HG02642 (cell line): ENCODE data around the gene IPO13.

Experiments
- ATAC-seq: cut with Tn5 transposase; IDR thresholded peaks from one replicate; pipeline ENCODE4 v1.9.1; 2021; ENCODE audit warnings: mild to moderate bottlenecking; ENCODE audit not compliant: unreplicated experiment, poor library complexity

IPO13 gene, protein sequence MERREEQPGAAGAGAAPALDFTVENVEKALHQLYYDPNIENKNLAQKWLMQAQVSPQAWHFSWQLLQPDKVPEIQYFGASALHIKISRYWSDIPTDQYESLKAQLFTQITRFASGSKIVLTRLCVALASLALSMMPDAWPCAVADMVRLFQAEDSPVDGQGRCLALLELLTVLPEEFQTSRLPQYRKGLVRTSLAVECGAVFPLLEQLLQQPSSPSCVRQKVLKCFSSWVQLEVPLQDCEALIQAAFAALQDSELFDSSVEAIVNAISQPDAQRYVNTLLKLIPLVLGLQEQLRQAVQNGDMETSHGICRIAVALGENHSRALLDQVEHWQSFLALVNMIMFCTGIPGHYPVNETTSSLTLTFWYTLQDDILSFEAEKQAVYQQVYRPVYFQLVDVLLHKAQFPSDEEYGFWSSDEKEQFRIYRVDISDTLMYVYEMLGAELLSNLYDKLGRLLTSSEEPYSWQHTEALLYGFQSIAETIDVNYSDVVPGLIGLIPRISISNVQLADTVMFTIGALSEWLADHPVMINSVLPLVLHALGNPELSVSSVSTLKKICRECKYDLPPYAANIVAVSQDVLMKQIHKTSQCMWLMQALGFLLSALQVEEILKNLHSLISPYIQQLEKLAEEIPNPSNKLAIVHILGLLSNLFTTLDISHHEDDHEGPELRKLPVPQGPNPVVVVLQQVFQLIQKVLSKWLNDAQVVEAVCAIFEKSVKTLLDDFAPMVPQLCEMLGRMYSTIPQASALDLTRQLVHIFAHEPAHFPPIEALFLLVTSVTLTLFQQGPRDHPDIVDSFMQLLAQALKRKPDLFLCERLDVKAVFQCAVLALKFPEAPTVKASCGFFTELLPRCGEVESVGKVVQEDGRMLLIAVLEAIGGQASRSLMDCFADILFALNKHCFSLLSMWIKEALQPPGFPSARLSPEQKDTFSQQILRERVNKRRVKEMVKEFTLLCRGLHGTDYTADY

DNA sequence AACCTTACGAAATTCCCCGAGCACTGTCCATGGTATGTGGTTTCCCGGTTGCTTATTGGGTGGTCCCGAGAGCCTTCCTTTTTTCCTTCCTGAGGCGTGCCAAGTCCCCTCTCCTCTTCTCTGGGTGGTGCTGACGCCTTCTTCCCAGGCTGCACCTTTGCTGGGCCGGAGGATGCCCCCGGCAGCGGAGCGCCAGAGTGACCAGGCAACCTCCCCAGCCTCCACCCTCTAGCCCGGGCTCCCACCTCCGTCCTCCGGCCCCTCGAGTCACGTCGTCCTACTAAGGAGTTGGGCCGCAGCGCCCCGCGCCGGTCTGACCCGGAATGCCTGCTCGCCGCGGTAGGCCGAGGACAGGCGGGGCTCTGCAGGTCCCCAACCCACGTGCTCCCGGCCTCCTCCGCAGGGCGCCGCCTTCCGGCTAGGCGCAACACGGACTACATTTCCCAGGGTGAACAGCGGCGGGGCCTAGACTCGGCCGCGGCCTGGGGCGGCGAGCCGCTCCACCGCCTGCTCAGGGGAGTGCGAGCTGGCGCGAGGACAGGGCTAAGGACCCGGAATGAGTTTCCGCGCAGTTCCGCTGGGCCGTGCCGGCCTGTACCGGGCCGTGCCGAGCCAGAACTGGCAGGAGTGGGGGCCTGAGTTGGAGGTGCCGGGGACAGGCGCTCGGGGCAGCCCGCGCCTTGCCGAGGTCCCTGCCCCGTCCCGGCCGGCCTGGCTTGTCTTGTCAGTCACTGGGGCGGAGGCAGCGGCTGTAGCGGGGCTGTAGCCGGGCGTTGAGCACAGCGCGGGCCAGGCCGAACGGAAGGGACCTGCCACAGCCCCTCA lies at the start of gene IPO13:
Gene IPO13, plus strand, starts transcription at position 715 of the 825 bp plus-strand sequence. CDS start 651 bp downstream, outside the sequence.
- ATAC-seq: peak; percentile 92

GRCh38 chr1:43898981-43899380 lies 47.8 kb upstream of the IPO13 start:
- ATAC-seq: no peak

DNA sequence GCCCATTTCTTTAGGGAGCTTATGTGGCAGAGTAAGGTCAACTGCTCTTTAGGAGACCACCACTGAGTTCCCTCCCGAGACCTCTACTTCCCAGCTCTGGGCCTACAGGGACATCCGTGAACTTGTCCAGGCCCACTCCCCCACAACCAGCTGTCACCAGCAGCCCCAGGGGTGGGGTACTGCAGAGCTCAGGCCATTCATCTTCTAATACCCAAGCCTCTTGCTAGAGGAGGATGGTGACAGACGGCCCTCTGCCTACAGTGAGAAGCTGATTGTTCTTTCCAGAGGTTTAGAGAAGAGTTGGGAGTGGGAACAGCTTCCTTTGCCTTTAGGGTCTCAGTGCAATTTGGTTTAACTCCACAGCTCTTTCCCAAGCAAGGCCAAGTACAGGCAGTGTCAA lies 46.4 kb upstream of the IPO13 start:
- no peak for ATAC-seq

- ATAC-seq: no peak
Measured at GRCh38 chr1:43901196-43901961, 45.4 kb upstream of the IPO13 start.

DNA sequence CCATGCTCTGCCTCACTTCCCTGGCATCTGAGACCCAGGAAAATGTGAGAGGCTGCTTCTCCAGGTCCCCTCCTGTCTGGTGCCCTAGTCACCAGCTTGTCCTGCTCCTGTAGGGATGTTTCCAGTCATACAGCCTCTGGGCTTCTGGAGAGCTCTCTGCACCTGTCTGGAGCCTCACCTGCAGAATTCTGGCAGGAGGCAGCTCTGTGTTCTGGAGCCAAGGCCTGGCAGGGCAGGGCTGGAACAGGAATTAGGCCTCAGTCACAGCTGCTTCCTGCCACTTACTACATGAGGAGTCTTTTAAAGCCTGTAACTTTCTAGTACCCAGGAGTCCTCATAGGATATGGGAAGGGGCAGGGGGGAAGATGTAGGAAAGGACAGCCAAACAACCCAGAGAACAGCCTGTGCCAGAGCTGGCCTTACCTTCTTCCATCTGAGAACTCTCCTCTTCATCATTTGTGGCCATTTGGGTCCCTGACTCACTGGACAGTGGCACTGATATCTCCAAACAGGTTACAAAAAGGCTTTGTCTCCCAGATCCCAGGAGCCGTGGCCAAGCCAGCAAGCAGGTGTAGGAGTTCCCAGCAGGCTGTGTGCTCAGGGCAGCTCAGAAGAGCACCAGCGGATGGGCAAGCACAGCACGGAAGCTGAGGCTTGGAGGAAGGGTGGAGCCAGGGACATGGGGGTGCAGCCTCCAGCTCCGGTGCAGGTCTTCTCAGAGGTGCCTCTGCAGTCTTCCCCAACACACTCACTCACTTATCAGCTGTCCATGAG lies 44.5 kb upstream of the IPO13 start:
- no peak for ATAC-seq

DNA sequence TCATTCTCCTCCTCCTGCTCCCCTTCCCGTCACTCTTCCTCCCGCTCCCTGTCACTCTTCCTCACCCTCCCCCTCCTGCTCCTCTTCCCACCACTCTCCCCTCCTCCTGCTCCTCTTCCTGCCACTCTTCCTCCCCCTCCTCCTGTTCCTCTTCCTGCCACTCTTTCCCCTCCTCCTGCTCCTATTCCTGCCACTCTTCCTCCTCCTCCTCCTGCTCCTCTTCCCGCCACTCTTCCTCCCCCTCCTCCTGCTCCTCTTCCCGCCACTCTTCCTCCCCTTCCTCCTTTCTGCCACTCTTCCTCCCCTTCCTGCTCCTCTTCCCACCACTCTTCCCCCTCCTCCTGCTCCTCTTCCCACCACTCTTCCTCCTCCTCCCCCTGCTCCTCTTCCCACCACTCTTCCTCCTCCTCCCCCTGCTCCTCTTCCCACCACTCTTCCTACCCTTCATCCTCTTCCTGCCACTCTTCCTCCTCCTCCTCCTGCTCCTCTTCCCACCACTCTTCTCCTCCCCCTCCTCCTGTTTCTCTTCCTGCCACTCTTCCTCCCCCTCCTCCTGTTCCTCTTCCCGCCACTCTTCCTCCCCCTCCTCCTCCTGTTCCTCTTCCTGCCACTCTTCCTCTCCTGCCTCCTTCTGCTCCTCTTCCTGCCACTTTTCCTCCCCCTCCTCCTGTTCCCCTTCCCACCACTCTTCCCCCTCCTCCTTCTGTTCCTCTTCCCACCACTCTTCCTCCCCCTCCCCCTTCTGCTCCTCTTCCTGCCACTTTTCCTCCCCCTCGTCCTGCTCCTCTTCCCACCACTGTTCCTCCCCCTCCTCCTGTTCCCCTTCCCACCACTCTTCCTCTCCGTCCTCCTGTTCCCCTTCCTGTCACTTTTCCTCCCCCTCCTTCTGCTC lies 41.8 kb upstream of the IPO13 start:
- no peak for ATAC-seq

- no peak for ATAC-seq
Measured at GRCh38 chr1:43908226-43908625, 38.5 kb upstream of the IPO13 start.

DNA sequence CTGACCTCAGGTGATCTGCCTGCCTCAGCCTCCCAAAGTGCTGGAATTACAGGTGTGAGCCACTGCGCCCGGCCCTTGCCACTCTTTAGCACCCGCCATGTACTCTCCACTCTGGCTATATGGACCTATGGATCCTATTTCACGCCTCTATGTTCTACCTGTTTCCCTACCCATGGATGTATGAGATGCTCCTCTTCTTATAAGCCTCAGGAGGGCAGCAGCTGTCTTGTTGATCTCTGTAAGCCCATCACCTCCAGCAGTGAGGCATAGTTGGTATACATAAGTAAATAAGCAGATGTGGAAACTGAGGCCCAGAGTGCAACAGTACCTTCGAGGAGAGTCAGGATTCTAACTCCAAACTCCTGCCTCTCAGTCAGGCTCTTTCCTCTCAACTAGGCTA lies 37.9 kb upstream of the IPO13 start:
- no peak for ATAC-seq

DNA sequence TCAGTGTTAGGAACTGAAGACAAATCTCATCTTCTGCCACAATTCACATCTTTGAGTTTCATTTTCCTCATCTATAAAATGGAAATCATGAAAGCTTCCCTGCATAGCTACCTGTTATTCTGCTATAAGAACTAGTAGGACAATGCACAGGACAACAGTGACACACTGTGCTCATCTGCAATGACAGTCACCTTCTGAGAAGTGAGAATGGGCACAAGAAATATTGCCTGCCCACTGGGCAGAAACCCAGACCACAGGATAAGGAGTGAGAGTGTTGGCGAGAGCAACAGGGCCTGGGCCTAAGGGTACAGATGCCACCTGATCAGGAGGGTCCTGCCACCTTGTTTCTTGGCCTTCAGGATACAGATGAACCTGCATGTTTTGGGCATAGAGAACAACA lies 36.4 kb upstream of the IPO13 start:
- no peak for ATAC-seq

DNA sequence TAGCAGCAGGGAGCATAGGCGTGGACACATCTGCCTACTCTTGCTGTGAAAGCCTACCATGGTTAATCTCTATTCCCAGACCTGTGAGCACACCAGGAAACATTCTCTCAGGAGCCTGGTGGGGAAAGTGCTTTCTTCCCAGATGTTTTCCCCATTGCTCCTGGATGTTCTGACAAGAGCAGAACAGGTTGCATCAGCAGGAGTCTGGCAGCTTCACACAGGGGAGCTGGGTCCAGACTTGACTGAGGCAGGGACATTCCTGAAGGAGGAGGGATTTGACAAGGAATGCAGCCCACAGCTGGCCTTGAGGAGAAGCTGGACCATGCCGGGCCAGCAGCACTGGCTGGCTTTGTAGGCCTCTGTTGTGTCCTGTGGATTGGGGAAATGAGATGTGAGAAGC lies 34.1 kb upstream of the IPO13 start:
- no peak for ATAC-seq

DNA sequence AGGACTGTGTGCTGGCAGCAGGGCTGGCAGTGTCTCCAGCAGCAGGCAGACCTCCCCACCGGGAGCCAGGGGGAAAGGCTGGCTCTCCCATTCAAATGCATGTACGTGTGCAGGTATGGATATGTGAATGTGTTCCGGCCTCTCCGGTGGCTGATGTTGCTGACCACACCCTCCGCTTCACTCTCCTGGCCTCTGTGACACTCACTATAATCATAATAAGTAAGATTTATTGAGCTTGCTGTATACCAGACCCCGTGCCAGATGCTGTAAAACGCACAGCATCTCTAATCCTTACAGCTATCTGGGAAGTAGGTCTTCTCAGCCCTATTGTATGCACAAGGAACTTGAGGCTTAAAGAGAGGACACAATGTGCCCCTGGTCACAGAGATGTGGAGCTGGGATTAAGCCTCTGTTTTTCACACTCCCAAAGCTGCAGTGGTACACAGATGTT lies 33.7 kb upstream of the IPO13 start:
- ATAC-seq: no peak

DNA sequence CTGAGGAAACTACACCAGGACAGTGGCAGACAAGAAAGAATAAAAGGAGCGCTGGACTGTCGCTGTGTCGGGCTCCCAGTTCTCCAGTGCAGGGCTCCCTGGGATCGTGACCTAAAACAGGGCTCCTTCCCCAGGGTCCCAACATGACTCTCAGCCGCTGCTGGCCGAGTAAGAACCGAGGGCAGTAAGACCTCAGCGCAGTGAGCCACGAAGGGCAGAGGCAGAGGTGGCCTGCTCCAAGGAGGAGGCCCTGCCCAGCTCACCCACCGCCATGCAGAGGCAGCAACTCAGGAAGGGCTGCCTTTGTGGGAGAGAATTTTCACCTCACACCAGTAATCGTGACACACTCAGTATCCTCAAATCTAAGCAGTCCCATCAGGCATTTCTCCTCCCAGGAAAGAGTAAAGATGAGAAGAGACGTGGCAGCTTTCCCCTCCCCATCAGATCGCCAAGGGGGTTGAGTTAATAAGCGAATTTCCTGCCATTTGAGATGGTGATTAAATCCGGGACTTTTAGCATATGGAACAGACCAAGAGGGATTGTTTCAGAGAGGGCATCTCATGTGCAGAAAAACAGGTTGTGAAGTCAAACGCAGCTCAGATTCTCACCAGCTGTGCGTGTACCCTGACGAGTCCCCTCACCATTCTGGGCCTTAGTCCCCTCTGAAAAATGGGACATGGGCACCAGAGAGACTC lies 32.9 kb upstream of the IPO13 start:
- no peak for ATAC-seq

DNA sequence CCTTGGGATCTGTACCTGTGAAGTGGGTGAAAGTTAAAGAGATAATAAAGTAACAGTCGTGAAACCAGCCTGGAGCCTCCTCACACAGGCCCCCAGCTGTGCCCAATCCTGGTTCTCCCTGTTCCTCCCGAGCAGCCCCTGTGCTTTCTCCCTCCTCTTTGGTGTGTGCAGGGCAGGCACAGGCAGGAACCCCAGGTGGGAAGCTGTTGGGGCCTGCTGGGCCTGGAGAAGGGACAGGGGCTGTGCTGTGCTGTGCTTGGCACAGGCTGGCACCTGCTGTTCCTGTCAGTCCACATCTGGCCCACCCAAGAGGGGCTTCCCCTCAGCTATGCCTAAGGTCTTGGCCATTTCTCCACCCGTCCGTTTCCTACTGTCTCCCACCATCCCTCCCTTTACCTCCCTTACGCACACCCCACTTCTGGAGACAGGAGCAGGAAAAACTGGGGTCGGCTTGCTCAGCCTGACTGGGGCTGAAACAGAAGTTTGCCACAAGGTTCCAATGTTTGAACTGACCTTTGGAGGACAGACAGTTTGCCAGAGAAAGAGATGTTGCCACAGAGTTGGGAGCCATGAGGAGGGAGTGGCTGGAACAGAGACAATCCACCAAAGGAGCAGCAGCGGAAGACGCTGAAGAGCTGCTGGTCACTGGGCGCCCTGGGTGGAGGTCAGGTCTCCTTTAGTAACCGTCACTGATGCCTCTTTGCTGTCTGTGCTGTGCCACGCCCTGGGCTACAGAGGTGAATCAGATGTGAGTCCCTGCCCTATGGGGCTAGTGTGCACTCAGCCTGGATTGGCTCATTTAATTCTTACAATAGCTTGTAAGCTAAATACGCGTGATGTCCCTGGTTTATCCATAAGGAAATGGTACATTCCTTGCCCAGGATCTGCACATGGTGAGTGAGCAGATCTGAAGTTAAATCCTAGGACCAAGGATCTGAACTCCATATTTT lies 31.9 kb upstream of the IPO13 start:
- no peak for ATAC-seq

DNA sequence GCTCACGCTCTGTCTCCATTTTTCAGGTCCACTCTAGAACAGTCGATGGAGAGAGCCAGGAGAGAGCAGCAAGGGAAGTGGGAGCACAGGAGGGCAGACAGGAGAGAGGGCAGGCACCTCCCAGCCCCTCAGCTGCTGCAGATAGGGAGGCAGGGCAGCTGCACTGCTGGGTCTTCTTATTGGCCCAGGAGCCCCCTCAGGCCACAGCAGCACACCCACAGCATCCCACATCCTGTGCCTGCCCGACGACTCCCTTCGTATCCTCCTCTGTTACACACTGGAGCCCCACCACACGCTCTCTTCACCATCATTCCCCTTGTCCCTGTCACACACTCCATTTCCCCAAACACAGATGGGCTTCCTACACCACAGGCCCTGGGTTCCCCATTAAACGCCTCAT lies 26.8 kb upstream of the IPO13 start:
- no peak for ATAC-seq

DNA sequence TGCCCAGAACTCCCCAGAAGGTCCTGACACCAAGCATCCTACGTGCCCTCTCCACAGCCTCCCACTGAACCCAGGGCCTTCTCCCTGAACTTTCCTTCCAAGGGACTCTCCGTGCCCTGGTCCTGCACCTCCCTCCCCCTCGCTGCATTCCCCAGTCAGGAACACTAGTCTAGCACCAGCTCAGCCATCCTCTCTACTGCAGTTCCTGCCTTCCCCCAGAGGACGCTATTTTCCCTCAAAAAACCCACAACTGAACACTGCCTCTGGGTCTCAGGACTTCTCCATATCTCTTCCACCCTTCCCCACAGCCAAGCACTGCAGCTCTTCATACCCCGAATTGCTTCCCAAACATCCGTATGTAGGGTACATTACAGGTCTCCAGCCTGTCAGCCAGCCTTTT lies 25.7 kb upstream of the IPO13 start:
- ATAC-seq: no peak

- ATAC-seq: no peak
Measured at GRCh38 chr1:43924516-43924915, 22.2 kb upstream of the IPO13 start.
